Measurements from ENCODE around the gene SLC48A1. TPM values are rescaled to one million over a fixed set of nuclear protein-coding genes. Genes with fewer than 3 reads are reported as not detected.

SLC48A1 gene
- total RNA-seq, 4 donors from 2014 or later: 14.9 to 21.5 (median 15.9) TPM

- TF ChIP-seq POLR2A (IDR thresholded peaks at IDR 0.05) (no peak), CTCF (IDR thresholded peaks at IDR 0.05) (no peak)
- H3K36me3 ChIP-seq: peaks cover 0 to 21% (median 0%) of the 10 kb centered on the region in 3 donors
- H3K4me3 ChIP-seq: no peak overlapping the region
- H3K27ac ChIP-seq: peak overlapping the region in 2 of 4 donors; percentile 4 to 8
- H3K4me1 ChIP-seq: peaks cover 0 to 68% (median 18%) of the 10 kb centered on the region in 4 donors
- H3K9me3 ChIP-seq: no peaks in the 10 kb centered on the region
- H3K27me3 ChIP-seq: no peaks in the 10 kb centered on the region
- no peak for DNase-seq
These were observed 27.5 kb downstream of the SLC48A1 start for GRCh38 chr12:47800582-47800981.

GRCh38 chr12:47801170-47801903 lies 28.3 kb downstream of the SLC48A1 start:
- no peaks in the 10 kb centered on the region for H3K27me3 ChIP-seq
- H3K4me1 ChIP-seq: peaks cover 0 to 75% (median 18%) of the 10 kb centered on the region in 4 donors
- H3K27ac ChIP-seq: peak overlapping the region in 2 of 4 donors; percentile 4 to 52
- H3K9me3 ChIP-seq: no peaks in the 10 kb centered on the region
- TF ChIP-seq POLR2A (IDR thresholded peaks at IDR 0.05) (no peak), CTCF (IDR thresholded peaks at IDR 0.05) (peak in 1 of 6 experiments; percentile 18)
- no peak for DNase-seq
- no peak overlapping the region for H3K4me3 ChIP-seq
- peaks cover 0 to 14% (median 0%) of the 10 kb centered on the region in 3 donors for H3K36me3 ChIP-seq

- Histone ChIP-seq H3K27ac (peak overlapping the region in 2 of 4 donors; percentile 42 to 52), H3K27me3 (no peaks in the 10 kb centered on the region), H3K9me3 (no peaks in the 10 kb centered on the region), H3K4me3 (no peak overlapping the region), H3K4me1 (peaks cover 0 to 81% (median 19%) of the 10 kb centered on the region in 4 donors), H3K36me3 (peaks cover 0 to 9% (median 0%) of the 10 kb centered on the region in 3 donors)
- DNase-seq: no peak
- TF ChIP-seq CTCF (IDR thresholded peaks at IDR 0.05) (no peak), POLR2A (IDR thresholded peaks at IDR 0.05) (no peak)
These were observed 28.8 kb downstream of the SLC48A1 start for GRCh38 chr12:47801904-47802246.

- Histone ChIP-seq H3K4me3 (no peak overlapping the region), H3K36me3 (peaks cover 0 to 5% (median 0%) of the 10 kb centered on the region in 3 donors), H3K9me3 (no peaks in the 10 kb centered on the region), H3K27ac (peak overlapping the region in 3 of 4 donors; percentile 42 to 59 (median 52)), H3K27me3 (no peaks in the 10 kb centered on the region), H3K4me1 (peaks cover 0 to 85% (median 21%) of the 10 kb centered on the region in 4 donors)
- DNase-seq: no peak
- TF ChIP-seq POLR2A (IDR thresholded peaks at IDR 0.05) (no peak), CTCF (IDR thresholded peaks at IDR 0.05) (peak in 2 of 6 experiments; percentile 8 to 12)
These were observed 29.3 kb downstream of the SLC48A1 start for GRCh38 chr12:47802312-47802711.

GRCh38 chr12:47803191-47803875 lies 30.3 kb downstream of the SLC48A1 start:
- H3K4me3 ChIP-seq: no peak overlapping the region
- H3K27ac ChIP-seq: peak overlapping the region in 3 of 4 donors; percentile 42 to 59 (median 52)
- no peak for TF ChIP-seq CTCF (IDR thresholded peaks at IDR 0.05)
- TF ChIP-seq POLR2A (IDR thresholded peaks at IDR 0.05): no peak
- H3K27me3 ChIP-seq: no peaks in the 10 kb centered on the region
- no peaks in the 10 kb centered on the region for H3K9me3 ChIP-seq
- H3K4me1 ChIP-seq: peaks cover 0 to 95% (median 25%) of the 10 kb centered on the region in 4 donors
- peak in 1 of 3 donors; percentile 47 for DNase-seq
- no peaks in the 10 kb centered on the region for H3K36me3 ChIP-seq
